ENCODE measurements around the gene RFXAP.

RFXAP gene

GRCh38 chr13:36857253-36857652 is 38.2 kb downstream of the RFXAP start:
- no peak for TF ChIP-seq SIN3A (IDR thresholded peaks at IDR 0.05; ENCODE audit: borderline replicate concordance, insufficient read depth, low read length)
- TF ChIP-seq FOXP2 (optimal IDR thresholded peaks at IDR 0.05; ENCODE audit: borderline replicate concordance, extremely low read depth, extremely low read length, insufficient read depth): no peak
- no peak for TF ChIP-seq POLR2AphosphoS5 (IDR thresholded peaks at IDR 0.05; ENCODE audit: low read depth, low read length)
- TF ChIP-seq REST (IDR thresholded peaks at IDR 0.05; ENCODE audit: insufficient read depth in 1 of 2, low read depth in 2 of 2, low read length in 2 of 2): no peak
- no peak for TF ChIP-seq TAF1 (IDR thresholded peaks at IDR 0.05; ENCODE audit: borderline replicate concordance, insufficient read depth, low read length)

GRCh38 chr13:36858290-36858689 is 39.3 kb downstream of the RFXAP start:
- TF ChIP-seq REST (IDR thresholded peaks at IDR 0.05; ENCODE audit: insufficient read depth in 1 of 2, low read depth in 2 of 2, low read length in 2 of 2): no peak
- TF ChIP-seq TAF1 (IDR thresholded peaks at IDR 0.05; ENCODE audit: borderline replicate concordance, insufficient read depth, low read length): no peak
- TF ChIP-seq FOXP2 (optimal IDR thresholded peaks at IDR 0.05; ENCODE audit: borderline replicate concordance, extremely low read depth, extremely low read length, insufficient read depth): no peak
- no peak for TF ChIP-seq POLR2AphosphoS5 (IDR thresholded peaks at IDR 0.05; ENCODE audit: low read depth, low read length)
- TF ChIP-seq SIN3A (IDR thresholded peaks at IDR 0.05; ENCODE audit: borderline replicate concordance, insufficient read depth, low read length): no peak

- no peak for TF ChIP-seq TAF1 (IDR thresholded peaks at IDR 0.05; ENCODE audit: borderline replicate concordance, insufficient read depth, low read length)
- TF ChIP-seq POLR2AphosphoS5 (IDR thresholded peaks at IDR 0.05; ENCODE audit: low read depth, low read length): no peak
- no peak for TF ChIP-seq SIN3A (IDR thresholded peaks at IDR 0.05; ENCODE audit: borderline replicate concordance, insufficient read depth, low read length)
- TF ChIP-seq FOXP2 (optimal IDR thresholded peaks at IDR 0.05; ENCODE audit: borderline replicate concordance, extremely low read depth, extremely low read length, insufficient read depth): no peak
- no peak for TF ChIP-seq REST (IDR thresholded peaks at IDR 0.05; ENCODE audit: insufficient read depth in 1 of 2, low read depth in 2 of 2, low read length in 2 of 2)
Measured at GRCh38 chr13:36859259-36859658, 40.2 kb downstream of the RFXAP start.

DNA sequence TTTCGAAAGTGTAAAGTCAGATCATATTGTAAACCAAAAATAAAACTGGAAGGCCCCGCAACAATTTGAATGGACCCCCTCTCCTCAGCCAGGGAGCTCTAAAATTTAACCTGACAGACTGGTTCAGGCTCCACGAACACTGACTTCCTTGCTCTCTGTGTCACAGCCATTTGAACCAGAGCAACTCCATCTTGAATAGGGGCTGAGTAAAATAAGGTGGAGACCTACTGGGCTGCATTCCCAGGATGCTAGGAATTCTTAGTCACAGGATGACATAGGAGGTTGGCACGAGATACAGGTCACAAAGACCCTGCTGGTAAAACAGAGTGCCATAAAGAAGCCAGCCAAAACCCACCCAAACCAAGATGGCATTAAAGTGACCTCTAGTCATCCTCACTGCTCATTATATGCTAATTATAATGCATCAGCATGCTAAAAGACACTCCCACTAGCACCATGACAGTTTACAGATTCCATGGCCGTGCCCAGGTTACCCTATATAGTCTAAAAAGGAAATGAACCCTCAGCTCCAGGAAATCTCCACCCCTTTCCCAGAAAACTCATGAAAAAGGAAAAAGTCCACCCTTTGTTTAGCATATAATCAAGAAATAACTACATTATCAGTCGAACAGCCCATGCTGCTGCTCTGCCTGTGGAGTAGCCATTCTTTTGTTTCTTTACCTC is 43.1 kb downstream of the RFXAP start:
- TF ChIP-seq SIN3A (IDR thresholded peaks at IDR 0.05; ENCODE audit: borderline replicate concordance, insufficient read depth, low read length): no peak
- no peak for TF ChIP-seq POLR2AphosphoS5 (IDR thresholded peaks at IDR 0.05; ENCODE audit: low read depth, low read length)
- no peak for TF ChIP-seq REST (IDR thresholded peaks at IDR 0.05; ENCODE audit: insufficient read depth in 1 of 2, low read depth in 2 of 2, low read length in 2 of 2)
- no peak for TF ChIP-seq TAF1 (IDR thresholded peaks at IDR 0.05; ENCODE audit: borderline replicate concordance, insufficient read depth, low read length)
- TF ChIP-seq FOXP2 (optimal IDR thresholded peaks at IDR 0.05; ENCODE audit: borderline replicate concordance, extremely low read depth, extremely low read length, insufficient read depth): no peak
